Mononuclear cell (primary cell): ENCODE results near the gene ASB14. TPM values are rescaled to one million over a fixed set of nuclear protein-coding genes. Genes with fewer than 3 reads are reported as not detected.

Experiments used
- H3K27me3 ChIP-seq: 2 replicates; pipeline ENCODE4 v1.6.0; 2011; ENCODE audit warnings: low read length, control low read depth; ENCODE audit not compliant: insufficient read depth
- H3K4me1 ChIP-seq: 2 replicates; pipeline ENCODE4 v1.5.1; 2011; ENCODE audit warnings: mild to moderate bottlenecking, low read length, control low read depth; ENCODE audit not compliant: insufficient read depth
- H3K4me3 ChIP-seq: 2 replicates; pipeline ENCODE4 v1.5.1; 2011; ENCODE audit warnings: mild to moderate bottlenecking, low read length, moderate library complexity
- H3K9me3 ChIP-seq: 2 replicates; pipeline ENCODE4 v1.5.1; 2011; ENCODE audit warnings: low read depth, mild to moderate bottlenecking, control low read depth, low read length
- total RNA-seq: library from RNA; depleted of rRNA; stranded (reverse); fragments of >200 nt; gene quantifications from one replicate; pipeline ENCODE4 v1.2.3, GENCODE V29; 2012

The ASB14 gene
- total RNA-seq, 1 donor = 0.10 TPM

DNA sequence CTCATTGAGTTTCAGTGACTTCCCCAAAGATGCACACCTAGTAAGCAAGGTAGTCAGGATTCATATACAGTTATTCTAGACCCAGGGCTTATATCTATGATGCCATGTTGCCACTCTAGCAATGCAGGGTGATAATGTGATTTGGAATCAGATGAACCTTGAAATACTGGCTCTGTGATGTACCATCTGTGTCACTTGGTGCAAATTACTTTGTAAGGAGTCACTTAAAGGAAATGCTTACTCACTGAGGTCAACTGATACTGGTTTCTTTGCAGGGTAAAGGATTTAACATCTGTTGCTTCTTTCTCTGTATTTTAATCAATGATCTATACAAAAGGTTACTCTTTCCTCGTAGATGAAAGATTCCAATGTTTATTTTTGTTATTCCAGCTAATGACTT lies 10.8 kb downstream of the ASB14 start:
- Histone ChIP-seq H3K4me1 (peaks cover 7% of the 10 kb centered on the region), H3K9me3 (no peaks in the 10 kb centered on the region), H3K4me3 (no peak overlapping the region), H3K27me3 (no peaks in the 10 kb centered on the region)

- Histone ChIP-seq H3K9me3 (no peaks in the 10 kb centered on the region), H3K4me3 (no peak overlapping the region), H3K4me1 (peaks cover 7% of the 10 kb centered on the region), H3K27me3 (no peaks in the 10 kb centered on the region)
Measured at GRCh38 chr3:57279685-57280084, 12.8 kb downstream of the ASB14 start.

DNA sequence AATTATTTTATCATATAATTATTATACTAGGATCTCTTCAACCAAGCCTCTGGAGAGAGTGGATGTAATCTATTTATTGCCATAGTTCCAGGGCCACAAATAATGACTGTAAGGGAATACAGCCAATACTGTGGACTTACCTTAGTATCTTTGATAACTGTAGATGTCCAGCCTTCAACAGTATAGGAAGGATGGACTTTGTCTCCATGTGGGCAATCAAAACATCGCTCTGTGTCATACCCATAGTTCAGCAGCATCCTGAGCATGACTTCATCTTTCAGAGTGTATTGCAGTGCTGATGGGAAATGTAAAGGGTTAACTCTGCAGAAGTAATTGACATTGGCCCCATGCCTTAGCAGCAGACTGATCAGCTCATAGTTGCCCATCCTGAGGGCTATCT lies 14.2 kb downstream of the ASB14 start:
- Histone ChIP-seq H3K4me1 (peaks cover 7% of the 10 kb centered on the region), H3K4me3 (no peak overlapping the region), H3K9me3 (no peaks in the 10 kb centered on the region), H3K27me3 (no peaks in the 10 kb centered on the region)

- H3K4me3 ChIP-seq = no peak overlapping the region
- peaks cover 7% of the 10 kb centered on the region for H3K4me1 ChIP-seq
- no peaks in the 10 kb centered on the region for H3K9me3 ChIP-seq
- no peaks in the 10 kb centered on the region for H3K27me3 ChIP-seq
Measured at GRCh38 chr3:57275393-57275792, 17.1 kb downstream of the ASB14 start.

GRCh38 chr3:57274845-57275244 lies 17.6 kb downstream of the ASB14 start:
- Histone ChIP-seq H3K4me1 (peaks cover 7% of the 10 kb centered on the region), H3K9me3 (no peaks in the 10 kb centered on the region), H3K27me3 (no peaks in the 10 kb centered on the region), H3K4me3 (no peak overlapping the region)

- no peaks in the 10 kb centered on the region for H3K4me1 ChIP-seq
- H3K9me3 ChIP-seq = no peaks in the 10 kb centered on the region
- H3K27me3 ChIP-seq = no peaks in the 10 kb centered on the region
- no peak overlapping the region for H3K4me3 ChIP-seq
Measured at GRCh38 chr3:57268416-57268815, 24.1 kb downstream of the ASB14 start.

- no peaks in the 10 kb centered on the region for H3K9me3 ChIP-seq
- no peaks in the 10 kb centered on the region for H3K27me3 ChIP-seq
- no peaks in the 10 kb centered on the region for H3K4me1 ChIP-seq
- H3K4me3 ChIP-seq = no peak overlapping the region
Measured at GRCh38 chr3:57261929-57262328, 30.6 kb downstream of the ASB14 start.

- H3K27me3 ChIP-seq = no peaks in the 10 kb centered on the region
- no peak overlapping the region for H3K4me3 ChIP-seq
- H3K9me3 ChIP-seq = no peaks in the 10 kb centered on the region
- no peaks in the 10 kb centered on the region for H3K4me1 ChIP-seq
Measured at GRCh38 chr3:57261119-57261518, 31.4 kb downstream of the ASB14 start.

DNA sequence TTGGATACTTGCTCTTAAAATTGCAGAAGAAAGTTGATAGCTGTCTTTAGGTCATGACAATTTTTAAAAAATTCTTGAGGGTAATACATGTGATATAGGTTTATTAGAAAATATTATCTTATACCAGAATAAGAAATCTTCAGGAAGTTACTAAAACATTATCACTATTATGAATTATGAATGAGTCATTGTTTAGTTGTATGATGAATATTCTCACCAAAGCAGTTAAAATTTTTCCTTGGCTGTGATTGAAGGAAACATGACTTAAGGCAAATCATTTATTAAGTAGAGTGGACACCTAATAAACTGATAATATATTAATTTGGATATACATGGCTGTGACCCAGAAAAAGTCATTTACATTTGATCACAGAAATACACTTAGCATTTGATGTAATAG lies 34.8 kb downstream of the ASB14 start:
- Histone ChIP-seq H3K9me3 (no peaks in the 10 kb centered on the region), H3K27me3 (no peaks in the 10 kb centered on the region), H3K4me3 (no peak overlapping the region), H3K4me1 (no peaks in the 10 kb centered on the region)

- Histone ChIP-seq H3K27me3 (no peaks in the 10 kb centered on the region), H3K4me3 (no peak overlapping the region), H3K4me1 (no peaks in the 10 kb centered on the region), H3K9me3 (no peaks in the 10 kb centered on the region)
Measured at GRCh38 chr3:57256844-57257243, 35.6 kb downstream of the ASB14 start.

DNA sequence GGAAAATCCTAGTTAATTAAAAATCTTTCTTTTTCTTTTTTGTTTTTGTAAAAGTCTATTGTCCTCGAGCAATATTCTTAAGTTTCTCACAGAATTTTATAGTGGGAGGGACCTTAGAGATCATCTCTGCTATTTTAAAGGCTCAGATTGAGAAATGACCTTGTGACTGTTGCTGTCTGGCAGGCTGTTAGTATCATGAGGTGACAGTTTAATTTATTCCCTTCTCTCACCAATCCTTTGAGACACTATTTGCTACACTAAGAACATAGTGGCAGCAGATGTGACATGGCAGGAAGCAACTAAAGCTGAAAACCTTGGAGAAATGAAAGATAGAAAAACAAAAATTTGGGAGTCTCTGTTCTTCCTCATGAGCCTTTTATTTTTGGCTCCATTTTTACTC lies 40.1 kb downstream of the ASB14 start:
- H3K27me3 ChIP-seq = no peaks in the 10 kb centered on the region
- H3K4me3 ChIP-seq = no peak overlapping the region
- H3K4me1 ChIP-seq = no peaks in the 10 kb centered on the region
- H3K9me3 ChIP-seq = no peaks in the 10 kb centered on the region

- H3K9me3 ChIP-seq = no peaks in the 10 kb centered on the region
- H3K4me1 ChIP-seq = no peaks in the 10 kb centered on the region
- no peaks in the 10 kb centered on the region for H3K27me3 ChIP-seq
- no peak overlapping the region for H3K4me3 ChIP-seq
Measured at GRCh38 chr3:57244946-57245345, 47.5 kb downstream of the ASB14 start.

GRCh38 chr3:57234613-57235575 lies 57.6 kb downstream of the ASB14 start:
- H3K4me1 ChIP-seq = peaks cover 12% of the 10 kb centered on the region
- H3K4me3 ChIP-seq = no peak overlapping the region
- H3K9me3 ChIP-seq = no peaks in the 10 kb centered on the region
- no peaks in the 10 kb centered on the region for H3K27me3 ChIP-seq

DNA sequence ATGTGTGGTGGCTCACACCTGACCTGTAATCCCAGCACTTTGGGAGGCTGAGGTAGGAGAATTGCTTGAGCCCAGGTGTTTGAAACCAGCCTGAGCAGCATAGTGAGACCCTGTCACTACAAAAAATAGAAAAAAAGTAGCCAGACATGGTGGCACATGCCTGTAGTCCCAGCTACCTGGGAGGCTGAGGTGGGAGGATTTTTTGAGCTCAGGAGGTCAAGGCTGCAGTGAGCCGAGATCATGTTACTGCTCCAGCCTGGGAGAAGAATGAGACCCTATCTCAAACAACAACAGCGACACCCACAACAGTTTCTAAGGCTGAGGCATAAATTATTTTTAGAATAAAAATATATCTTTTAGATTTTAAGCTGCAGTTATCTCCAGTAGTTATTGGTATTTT lies 58.7 kb downstream of the ASB14 start:
- Histone ChIP-seq H3K4me1 (peaks cover 23% of the 10 kb centered on the region), H3K4me3 (no peak overlapping the region), H3K27me3 (no peaks in the 10 kb centered on the region), H3K9me3 (no peaks in the 10 kb centered on the region)

- Histone ChIP-seq H3K9me3 (no peaks in the 10 kb centered on the region), H3K27me3 (no peaks in the 10 kb centered on the region), H3K4me1 (peaks cover 34% of the 10 kb centered on the region), H3K4me3 (no peak overlapping the region)
Measured at GRCh38 chr3:57230006-57230405, 62.5 kb downstream of the ASB14 start.
